Lower lobe of right lung (tissue), 2 donors: Measurements from ENCODE around the gene ABR. TPM values are rescaled to one million over a fixed set of nuclear protein-coding genes. Genes with fewer than 3 reads are reported as not detected.

Source experiments
- ATAC-seq, 2 donors: fragments of 200-7000 bp; cut with Tn5 transposase; one replicate each; pipeline ENCODE4 v1.9.1; 2020 to 2022; ENCODE audit warnings: mild to moderate bottlenecking in 2 of 2, moderate library complexity in 2 of 2
- DNase-seq: peaks from one replicate; pipeline ENCODE4 v3.0.0-alpha.2; 2020
- H3K27ac ChIP-seq: fragments of 200-600 bp; one replicate; pipeline ENCODE4 v1.8.0; 2022
- H3K27me3 ChIP-seq: fragments of 200-600 bp; one replicate; pipeline ENCODE4 v1.8.0; 2022; ENCODE audit warnings: low read depth
- H3K36me3 ChIP-seq: fragments of 200-600 bp; one replicate; pipeline ENCODE4 v1.8.0; 2022; ENCODE audit warnings: mild to moderate bottlenecking
- H3K4me1 ChIP-seq: fragments of 200-600 bp; one replicate; pipeline ENCODE4 v1.8.0; 2022
- H3K4me3 ChIP-seq: fragments of 200-600 bp; one replicate; pipeline ENCODE4 v1.8.0; 2022; ENCODE audit warnings: mild to moderate bottlenecking
- H3K9me3 ChIP-seq: fragments of 200-600 bp; one replicate; pipeline ENCODE4 v1.8.0; 2022
- intact Hi-C: fragments of 100-400 bp; cut with DNase I; formaldehyde crosslinking; loops from one replicate; pipeline ENCODE4 v1.11.0; 2022
- total RNA-seq: library from RNA; stranded (reverse); fragmentation: NEBNext Ultra II Directional; extraction: Animal tissue kit (Norgen Biotek cat#: 25700); gene quantifications from one replicate; pipeline ENCODE4 v1.2.1, GENCODE V29; 2021
- TF ChIP-seq, protein P1 (sequence below): fragments of 200-600 bp; IDR thresholded peaks from one replicate; pipeline ENCODE4 v1.8.0; 2022; ENCODE audit warnings: antibody characterized with exemption, mild to moderate bottlenecking
- donor health status: DM: no; HTN: yes; CAD: no; lungs with severe emphysema.

ABR gene
- total RNA-seq, 1 donor from 2014 or later, result 212 TPM

DNA sequence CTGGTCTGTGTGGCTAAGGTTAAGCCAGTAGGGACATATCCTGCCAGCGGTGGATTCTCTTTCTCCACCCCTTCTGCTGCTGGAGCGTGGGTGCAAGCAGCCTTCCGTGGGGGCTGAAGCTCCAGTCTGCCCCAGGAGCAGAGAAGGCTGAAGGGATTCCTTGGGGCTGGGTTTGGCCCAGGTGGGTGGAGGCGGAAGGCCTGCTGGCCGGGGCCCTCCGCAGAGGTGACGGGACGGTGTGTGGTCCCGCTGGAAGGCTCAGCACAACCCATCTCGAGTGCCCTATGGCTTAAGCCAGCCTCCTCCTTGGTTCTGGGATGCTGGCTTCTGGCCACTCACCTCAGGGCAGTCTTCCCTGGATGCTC is 169.7 kb downstream of the ABR start:
- Histone ChIP-seq H3K4me1 (peaks cover 42% of the 10 kb centered on the region), H3K9me3 (no peaks in the 10 kb centered on the region), H3K27me3 (no peaks in the 10 kb centered on the region), H3K27ac (peak overlapping the region; percentile 56), H3K36me3 (peaks cover 84% of the 10 kb centered on the region), H3K4me3 (no peak overlapping the region)
- peak; percentile 32 for DNase-seq
- ATAC-seq, result no peak
- TF ChIP-seq, protein P1, sequence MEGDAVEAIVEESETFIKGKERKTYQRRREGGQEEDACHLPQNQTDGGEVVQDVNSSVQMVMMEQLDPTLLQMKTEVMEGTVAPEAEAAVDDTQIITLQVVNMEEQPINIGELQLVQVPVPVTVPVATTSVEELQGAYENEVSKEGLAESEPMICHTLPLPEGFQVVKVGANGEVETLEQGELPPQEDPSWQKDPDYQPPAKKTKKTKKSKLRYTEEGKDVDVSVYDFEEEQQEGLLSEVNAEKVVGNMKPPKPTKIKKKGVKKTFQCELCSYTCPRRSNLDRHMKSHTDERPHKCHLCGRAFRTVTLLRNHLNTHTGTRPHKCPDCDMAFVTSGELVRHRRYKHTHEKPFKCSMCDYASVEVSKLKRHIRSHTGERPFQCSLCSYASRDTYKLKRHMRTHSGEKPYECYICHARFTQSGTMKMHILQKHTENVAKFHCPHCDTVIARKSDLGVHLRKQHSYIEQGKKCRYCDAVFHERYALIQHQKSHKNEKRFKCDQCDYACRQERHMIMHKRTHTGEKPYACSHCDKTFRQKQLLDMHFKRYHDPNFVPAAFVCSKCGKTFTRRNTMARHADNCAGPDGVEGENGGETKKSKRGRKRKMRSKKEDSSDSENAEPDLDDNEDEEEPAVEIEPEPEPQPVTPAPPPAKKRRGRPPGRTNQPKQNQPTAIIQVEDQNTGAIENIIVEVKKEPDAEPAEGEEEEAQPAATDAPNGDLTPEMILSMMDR, result no peak
- intact Hi-C loops, result no loop called here

DNA sequence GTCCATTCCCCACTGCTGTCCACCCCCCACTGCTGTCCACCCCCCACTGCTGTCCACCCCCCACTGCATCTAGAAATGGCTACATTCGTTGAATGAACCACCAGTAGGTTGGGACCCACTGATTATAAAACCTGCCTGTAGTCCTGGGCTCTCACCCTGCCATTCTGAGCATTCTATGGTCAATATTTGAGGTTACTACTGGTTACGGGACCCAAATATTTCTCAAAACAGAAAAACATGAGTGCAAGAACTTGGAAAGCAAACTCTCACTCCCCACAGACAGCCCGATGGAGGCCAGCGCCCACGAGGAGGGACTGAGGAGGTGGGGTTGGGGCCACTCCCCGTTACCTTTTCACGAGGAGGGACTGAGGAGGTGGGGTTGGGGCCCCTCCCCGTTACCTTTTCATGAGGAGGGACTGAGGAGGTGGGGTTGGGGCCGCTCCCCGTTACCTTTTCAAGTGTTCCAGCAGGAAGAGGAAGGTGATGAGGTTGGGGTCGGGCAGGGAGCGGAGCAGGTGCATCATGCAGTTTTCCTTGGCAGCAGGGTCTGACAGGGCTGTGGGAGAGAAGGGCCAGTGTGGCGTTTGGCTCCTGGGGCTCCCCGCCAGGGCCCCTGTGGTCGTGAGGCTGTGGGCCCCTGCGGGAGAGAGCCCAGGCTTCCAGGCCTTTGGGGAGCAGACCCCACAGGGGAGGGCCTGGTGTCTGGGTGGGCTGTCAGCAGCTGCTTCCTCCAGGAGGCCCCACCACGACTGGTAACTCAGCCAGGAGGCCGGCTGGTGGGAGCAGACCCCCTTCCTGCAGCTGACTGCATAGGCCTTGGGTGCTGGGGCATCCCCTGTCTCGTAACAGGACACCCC is 170.3 kb downstream of the ABR start:
- Histone ChIP-seq H3K27ac (peak overlapping the region; percentile 56), H3K4me3 (no peak overlapping the region), H3K27me3 (no peaks in the 10 kb centered on the region), H3K36me3 (peaks cover 90% of the 10 kb centered on the region), H3K4me1 (peaks cover 48% of the 10 kb centered on the region), H3K9me3 (no peaks in the 10 kb centered on the region)
- intact Hi-C loops, result no loop called here
- ATAC-seq (no peak), DNase-seq (no peak)
- TF ChIP-seq, protein P1, result no peak

DNA sequence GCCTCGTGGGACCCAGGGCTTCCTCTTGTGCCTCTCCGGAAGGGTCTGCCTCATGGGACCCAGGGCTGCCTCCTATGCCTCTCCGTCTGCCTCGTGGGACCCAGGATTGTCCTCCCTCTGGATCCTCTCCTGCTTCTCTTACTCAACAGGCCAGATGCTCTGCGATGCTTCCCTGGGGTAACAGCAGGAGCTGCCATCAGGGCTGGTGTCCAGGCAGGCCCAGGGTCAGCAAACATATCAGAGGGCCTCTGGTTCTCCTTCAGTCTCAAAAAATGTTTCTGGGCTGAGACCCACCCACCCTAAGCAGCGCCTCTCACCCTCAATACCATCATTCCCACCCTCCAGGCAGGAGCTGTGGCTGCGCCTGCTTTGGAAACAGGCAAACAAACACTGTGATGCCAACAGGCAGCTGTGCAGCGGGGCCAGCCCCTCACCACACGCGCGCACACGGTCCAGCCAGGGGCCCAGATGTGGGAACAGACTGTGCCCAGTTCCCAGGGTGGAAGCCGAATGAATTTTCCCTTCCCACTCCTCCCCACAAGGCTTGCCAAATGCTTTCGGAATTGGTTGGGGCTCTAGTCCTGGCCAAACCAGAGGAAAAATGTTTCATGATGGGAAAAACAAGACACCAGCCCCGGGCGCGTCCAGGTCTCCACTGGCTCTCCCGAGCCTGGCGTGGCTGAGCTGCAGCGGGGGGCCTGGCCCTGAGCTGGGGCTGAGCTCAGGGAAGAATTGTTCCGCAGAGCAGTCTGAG is 171.6 kb downstream of the ABR start:
- TF ChIP-seq, protein P1, result no peak
- intact Hi-C loops, result no loop called here
- Histone ChIP-seq H3K27me3 (no peaks in the 10 kb centered on the region), H3K9me3 (no peaks in the 10 kb centered on the region), H3K4me3 (no peak overlapping the region), H3K4me1 (peaks cover 61% of the 10 kb centered on the region), H3K36me3 (peaks cover 94% of the 10 kb centered on the region), H3K27ac (peak overlapping the region; percentile 76)
- ATAC-seq, result peak in 1 of 2 donors; percentile 26
- no peak for DNase-seq

DNA sequence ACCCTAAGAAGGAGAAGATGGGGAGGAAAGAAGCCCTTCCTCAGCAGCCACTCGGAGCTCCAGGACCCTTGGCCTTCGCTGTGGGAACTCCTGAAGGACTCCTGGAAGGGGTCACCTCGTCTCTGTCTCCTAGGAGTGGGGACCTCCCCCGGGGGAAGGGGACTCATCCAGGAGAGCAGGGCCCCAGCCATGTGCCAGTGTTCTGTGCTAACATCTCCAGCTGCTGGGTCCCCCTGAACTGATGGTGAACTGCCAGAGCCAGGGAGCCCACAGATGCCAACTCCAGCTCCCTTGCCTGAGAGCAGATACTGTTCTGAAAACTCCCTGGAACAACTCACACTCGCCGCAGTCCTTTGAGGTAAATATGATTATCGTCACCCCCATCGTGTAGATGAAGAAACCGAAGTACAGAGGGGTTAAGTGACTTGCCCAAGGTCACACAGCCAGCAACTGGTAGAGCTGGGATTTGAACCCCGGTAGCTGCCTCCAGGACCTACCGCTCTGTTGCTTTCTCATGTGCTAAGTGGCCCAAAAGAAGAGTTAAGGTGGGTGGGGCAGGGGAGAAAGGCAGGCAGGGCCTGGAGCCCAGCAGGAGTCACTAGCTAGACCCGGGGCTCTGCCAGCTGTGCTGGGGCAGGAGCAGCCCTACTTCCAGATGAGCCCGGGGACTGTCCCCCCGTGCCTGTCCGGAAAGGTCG is 172.3 kb downstream of the ABR start:
- Histone ChIP-seq H3K36me3 (peaks cover 94% of the 10 kb centered on the region), H3K4me3 (no peak overlapping the region), H3K9me3 (no peaks in the 10 kb centered on the region), H3K4me1 (peaks cover 68% of the 10 kb centered on the region), H3K27me3 (no peaks in the 10 kb centered on the region), H3K27ac (peak overlapping the region; percentile 76)
- intact Hi-C loops, result no loop called here
- ATAC-seq (no peak), DNase-seq (no peak)
- TF ChIP-seq, protein P1, result no peak

DNA sequence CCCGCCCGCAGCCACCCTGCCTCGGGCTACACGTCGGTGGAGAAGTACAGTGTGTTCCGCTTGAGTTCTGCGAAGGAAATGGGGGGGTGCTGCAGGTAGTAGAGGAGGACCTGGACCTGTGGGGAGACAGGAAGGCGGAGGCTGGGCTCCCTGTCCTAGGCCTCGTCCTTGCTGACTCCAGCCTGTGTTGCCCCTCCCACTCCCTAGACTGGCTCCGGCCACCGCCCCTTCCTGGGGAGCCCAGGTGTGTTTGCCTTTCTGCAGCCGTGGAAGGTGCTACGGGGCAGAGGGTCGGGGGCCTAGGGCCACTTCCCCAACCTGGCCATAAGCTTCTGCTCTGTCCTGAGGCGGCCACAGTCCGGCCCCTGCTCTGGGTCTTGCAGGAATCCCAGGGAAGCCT is 173.7 kb downstream of the ABR start:
- DNase-seq, result no peak
- H3K4me1 ChIP-seq, result peaks cover 79% of the 10 kb centered on the region

More for the DNA sequence above, 173.7 kb downstream of the ABR start:
- peaks cover 94% of the 10 kb centered on the region for H3K36me3 ChIP-seq
- intact Hi-C loops, result no loop called here
- peak overlapping the region; percentile 6 for H3K4me3 ChIP-seq
- no peaks in the 10 kb centered on the region for H3K9me3 ChIP-seq
- H3K27me3 ChIP-seq, result no peaks in the 10 kb centered on the region
- TF ChIP-seq, protein P1, result no peak
- no peak for ATAC-seq
- H3K27ac ChIP-seq, result peak overlapping the region; percentile 81
